ENCODE measurements around the gene RHEX.

DNA sequence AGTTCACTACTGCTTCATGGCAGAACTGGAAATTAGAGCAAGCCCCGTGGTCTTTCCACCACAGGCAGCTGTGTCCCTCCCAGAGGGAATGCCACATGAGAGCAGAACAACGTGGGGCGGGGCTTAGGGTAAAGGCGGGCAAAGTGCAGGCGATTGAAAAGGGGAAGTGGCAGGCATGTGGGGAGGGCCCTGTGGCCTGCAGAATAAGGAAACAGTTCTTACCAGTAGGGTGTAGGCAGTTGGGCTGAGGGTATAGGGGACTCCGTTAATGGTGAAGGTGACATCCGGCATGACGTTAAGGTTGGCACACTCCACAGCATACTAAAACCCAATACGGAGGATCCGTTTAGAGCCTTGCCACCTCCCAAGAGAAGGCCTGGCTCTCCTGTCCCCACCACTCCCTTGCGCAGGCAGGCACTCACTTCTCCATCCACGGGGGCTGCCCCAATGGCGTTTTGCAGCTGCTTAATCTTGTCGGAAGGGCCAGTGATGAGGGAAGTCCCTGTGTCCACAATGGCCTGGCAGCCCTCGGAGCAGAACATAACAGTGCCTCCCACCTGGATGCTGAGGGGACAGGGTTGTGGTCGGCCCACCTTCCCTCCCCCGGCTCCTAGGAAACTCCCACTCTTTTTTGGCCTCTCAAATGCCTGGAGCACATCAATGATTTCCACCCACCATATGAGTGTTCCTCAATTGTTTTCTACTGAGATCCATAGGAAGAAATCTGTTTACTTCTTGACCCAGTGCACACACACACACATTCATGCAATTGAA is 40.7 kb upstream of the RHEX start:
- TF ChIP-seq EZH2 (IDR thresholded peaks at IDR 0.05; ENCODE audit: insufficient read depth, poor library complexity, severe bottlenecking) = no peak
- TF ChIP-seq EZH2phosphoT487 (IDR thresholded peaks at IDR 0.05; ENCODE audit: insufficient read depth, low read depth) = no peak
